Measurements from ENCODE around the gene KIRREL3. TPM values are rescaled to one million over a fixed set of nuclear protein-coding genes. Genes with fewer than 3 reads are reported as not detected.

Gene KIRREL3
- total and polyA plus RNA-seq, 2 donors (not counting 3 experiments of a cell fraction or from before 2014, with no cell fraction given), result not detected

- DNase-seq (ENCODE audit: low read depth, low spot score), result no peak
- Histone ChIP-seq H3K4me1 (ENCODE audit: control insufficient read depth, extremely low read depth, insufficient read depth, low read length) (no peaks in the 10 kb centered on the region), H3K36me3 (ENCODE audit: control insufficient read depth in 2 of 2, extremely low read depth in 1 of 2, insufficient read depth in 2 of 2, low read length in 2 of 2) (no peaks in the 10 kb centered on the region), H3K79me2 (ENCODE audit: control insufficient read depth, insufficient read depth, low read length) (no peaks in the 10 kb centered on the region), H3K4me3 (replicated peaks in 1 of 3; ENCODE audit: insufficient read depth in 1 of 3, low read depth in 1 of 3, low read length in 3 of 3) (no peak overlapping the region), H3K9me3 (replicated peaks; ENCODE audit: control insufficient read depth, insufficient read depth, low read length) (no peaks in the 10 kb centered on the region), H3K4me2 (ENCODE audit: insufficient read depth, low read length) (no peak overlapping the region), H3K27me3 (ENCODE audit: control insufficient read depth in 2 of 2, insufficient read depth in 2 of 2, low read length in 2 of 2) (no peaks in the 10 kb centered on the region), H3K9me1 (replicated peaks; ENCODE audit: control insufficient read depth, extremely low read depth, insufficient read depth, low read length) (no peaks in the 10 kb centered on the region), H3K9ac (replicated peaks; ENCODE audit: extremely low read depth, insufficient read depth, low read length) (no peak overlapping the region), H3K27ac (ENCODE audit: insufficient read depth, low read depth, low read length) (no peak overlapping the region), H4K20me1 (replicated peaks; ENCODE audit: control insufficient read depth, extremely low read depth, insufficient read depth, low read length) (no peaks in the 10 kb centered on the region), H2AFZ (ENCODE audit: low read depth, low read length) (no peak overlapping the region)
- dilution Hi-C loops (cut with MboI; ENCODE audit: extremely low pct_ligation_motif_present, low sequenced_read_pairs) (no loop called here), intact Hi-C loops (cut with micrococcal nuclease) (no loop called here)
- ChIA-PET POLR2A (no interaction called here), CTCF (no interaction called here)
- no peak for FAIRE-seq
- TF ChIP-seq POLR2A (IDR thresholded peaks at IDR 0.05; ENCODE audit: low read depth, low read length), result no peak
- no peak for TF ChIP-seq EZH2 (IDR thresholded peaks at IDR 0.05; ENCODE audit: borderline replicate concordance, low read depth, low read length, severe bottlenecking)
- no peak for TF ChIP-seq MYC (IDR thresholded peaks at IDR 0.05; ENCODE audit: low read depth, low read length)
- no peak for TF ChIP-seq CTCF (IDR thresholded peaks at IDR 0.05; ENCODE audit: extremely low read depth in 1 of 2, insufficient read depth in 1 of 2, low read depth in 1 of 2, low read length in 2 of 2)
- TF ChIP-seq MAX (IDR thresholded peaks at IDR 0.05; ENCODE audit: insufficient read depth, insufficient read length), result no peak
- no peak for TF ChIP-seq JUN (IDR thresholded peaks at IDR 0.05; ENCODE audit: borderline replicate concordance, insufficient read depth, insufficient read length, low read depth)
- no TSS peak for BruUV-seq (replicated peaks)
Measured at GRCh38 chr11:126834573-126834972, 166.0 kb downstream of the KIRREL3 start.

- no peak overlapping the region for H3K4me2 ChIP-seq (ENCODE audit: insufficient read depth, low read length)
- H2AFZ ChIP-seq (ENCODE audit: low read depth, low read length), result no peak overlapping the region
- ChIA-PET POLR2A (no interaction called here), CTCF (no interaction called here)
- H3K9me3 ChIP-seq (replicated peaks; ENCODE audit: control insufficient read depth, insufficient read depth, low read length), result no peaks in the 10 kb centered on the region
- H3K79me2 ChIP-seq (ENCODE audit: control insufficient read depth, insufficient read depth, low read length), result no peaks in the 10 kb centered on the region
- H3K4me1 ChIP-seq (ENCODE audit: control insufficient read depth, extremely low read depth, insufficient read depth, low read length), result no peaks in the 10 kb centered on the region
- no peaks in the 10 kb centered on the region for H3K27me3 ChIP-seq (ENCODE audit: control insufficient read depth in 2 of 2, insufficient read depth in 2 of 2, low read length in 2 of 2)
- H3K36me3 ChIP-seq (ENCODE audit: control insufficient read depth in 2 of 2, extremely low read depth in 1 of 2, insufficient read depth in 2 of 2, low read length in 2 of 2), result no peaks in the 10 kb centered on the region
- dilution Hi-C loops (cut with MboI; ENCODE audit: extremely low pct_ligation_motif_present, low sequenced_read_pairs) (no loop called here), intact Hi-C loops (cut with micrococcal nuclease) (no loop called here)
- FAIRE-seq, result no peak
- no peak overlapping the region for H3K27ac ChIP-seq (ENCODE audit: insufficient read depth, low read depth, low read length)
- no peak overlapping the region for H3K9ac ChIP-seq (replicated peaks; ENCODE audit: extremely low read depth, insufficient read depth, low read length)
- DNase-seq (ENCODE audit: low read depth, low spot score), result no peak
- no peak overlapping the region for H3K4me3 ChIP-seq (replicated peaks in 1 of 3; ENCODE audit: insufficient read depth in 1 of 3, low read depth in 1 of 3, low read length in 3 of 3)
- no peaks in the 10 kb centered on the region for H3K9me1 ChIP-seq (replicated peaks; ENCODE audit: control insufficient read depth, extremely low read depth, insufficient read depth, low read length)
- no peak for TF ChIP-seq MYC (IDR thresholded peaks at IDR 0.05; ENCODE audit: low read depth, low read length)
- no peak for TF ChIP-seq FOS (IDR thresholded peaks at IDR 0.05; ENCODE audit: borderline replicate concordance, insufficient read depth, low read length)
- TF ChIP-seq MAX (IDR thresholded peaks at IDR 0.05; ENCODE audit: insufficient read depth, insufficient read length), result no peak
- no peak for TF ChIP-seq POLR2AphosphoS5 (IDR thresholded peaks at IDR 0.05; ENCODE audit: insufficient read depth, low read depth, low read length)
- TF ChIP-seq JUN (IDR thresholded peaks at IDR 0.05; ENCODE audit: borderline replicate concordance, insufficient read depth, insufficient read length, low read depth), result no peak
- no peak for TF ChIP-seq EZH2 (IDR thresholded peaks at IDR 0.05; ENCODE audit: borderline replicate concordance, low read depth, low read length, severe bottlenecking)
- TF ChIP-seq POLR2A (IDR thresholded peaks at IDR 0.05; ENCODE audit: low read depth, low read length), result no peak
- TF ChIP-seq CTCF (IDR thresholded peaks at IDR 0.05; ENCODE audit: extremely low read depth in 1 of 2, insufficient read depth in 1 of 2, low read depth in 1 of 2, low read length in 2 of 2), result no peak
- no peak for TF ChIP-seq GATA2 (IDR thresholded peaks at IDR 0.05; ENCODE audit: insufficient read depth, insufficient read length, low read depth, low read length)
- BruUV-seq (replicated peaks), result no TSS peak
- no peaks in the 10 kb centered on the region for H4K20me1 ChIP-seq (replicated peaks; ENCODE audit: control insufficient read depth, extremely low read depth, insufficient read depth, low read length)
Measured at GRCh38 chr11:126834149-126834548, 166.4 kb downstream of the KIRREL3 start.

Data from endothelial cell of umbilical vein (primary cell).